H1 (cell line): Measurements from ENCODE around the gene PIGZ. TPM values are rescaled to one million over a fixed set of nuclear protein-coding genes. Genes with fewer than 3 reads are reported as not detected.

Source experiments
- CTCF ChIA-PET: fragments of 300-600 bp; sonication (Branson Sonifier 250); formaldehyde crosslinking; loops from one replicate; lab custom pipeline; 2021; ENCODE audit not compliant: partially characterized antibody; lab: Charles Lee
- POLR2A ChIA-PET: fragments of 300-600 bp; sonication (Branson Sonifier 250); formaldehyde crosslinking; loops from one replicate; lab custom pipeline; 2021; ENCODE audit warnings: inconsistent platforms; ENCODE audit not compliant: partially characterized antibody; lab: Charles Lee
- DNase-seq, 2 experiments: peaks; one replicate each; pipeline versions ENCODE4 v3.0.0 to v3.0.0-alpha.2; 2010 to 2022; ENCODE audit warnings: low spot score in 2 of 2, low read depth in 1 of 2, mixed read lengths in 1 of 2
- FAIRE-seq: peaks from 2 replicates; lab custom pipeline; 2011; peaks lifted over from hg19 to GRCh38; lab: Jason Lieb, UNC
- H2AFZ ChIP-seq: 2 replicates; pipeline ENCODE4 v1.8.1; 2012; ENCODE audit warnings: low read length, inconsistent platforms
- H2AK5ac ChIP-seq: 2 replicates; pipeline ENCODE4 v1.6.1; 2013; ENCODE audit warnings: low read depth, low read length
- H2BK120ac ChIP-seq: replicated peaks from 2 replicates; pipeline ENCODE3; 2013; ENCODE audit warnings: low read depth, low read length, inconsistent platforms
- H2BK12ac ChIP-seq: 2 replicates; pipeline ENCODE4 v1.6.1; 2013; ENCODE audit warnings: low read depth, low read length
- H2BK15ac ChIP-seq: 2 replicates; pipeline ENCODE4 v1.6.1; 2013; ENCODE audit warnings: low read length
- H2BK20ac ChIP-seq: 2 replicates; pipeline ENCODE4 v1.6.1; 2013; ENCODE audit warnings: low read length
- H2BK5ac ChIP-seq: 2 replicates; pipeline ENCODE4 v1.6.1; 2013; ENCODE audit warnings: low read depth, low read length
- H3K14ac ChIP-seq: 2 replicates; pipeline ENCODE4 v1.6.1; 2013; ENCODE audit warnings: inconsistent platforms; ENCODE audit not compliant: insufficient read length
- H3K18ac ChIP-seq: 2 replicates; pipeline ENCODE4 v1.6.1; 2013; ENCODE audit warnings: low read length; ENCODE audit errors: extremely low read depth
- H3K23ac ChIP-seq: 2 replicates; pipeline ENCODE4 v1.6.1; 2013; ENCODE audit warnings: inconsistent platforms; ENCODE audit not compliant: insufficient read length
- H3K23me2 ChIP-seq: 2 replicates; pipeline ENCODE4 v1.6.1; 2013; ENCODE audit warnings: low read depth, low read length
- H3K27ac ChIP-seq: 2 replicates; pipeline ENCODE4 v1.6.1; 2011; ENCODE audit warnings: low read depth, low read length, inconsistent platforms
- H3K27me3 ChIP-seq, 4 experiments: replicated peaks in 1 of 4; 1 replicate in 1 of 4; 2 replicates in 3 of 4; pipeline versions ENCODE4 v1.6.1 to v1.8.1; 2011 to 2013; ENCODE audit warnings: low read length in 3 of 4, mild to moderate bottlenecking in 3 of 4, inconsistent platforms in 2 of 4, mixed read lengths in 2 of 4, moderate library complexity in 1 of 4; ENCODE audit not compliant: control insufficient read depth in 3 of 4, insufficient read depth in 3 of 4; ENCODE audit errors: extremely low read depth in 1 of 4
- H3K36me3 ChIP-seq, 4 experiments: 2 replicates each; pipeline versions ENCODE4 v1.6.1 to v1.8.1; 2011 to 2013; ENCODE audit warnings: mild to moderate bottlenecking in 4 of 4, low read length in 3 of 4, moderate library complexity in 2 of 4, control low read depth in 1 of 4, inconsistent platforms in 1 of 4; ENCODE audit not compliant: insufficient read depth in 4 of 4, control insufficient read depth in 2 of 4
- H3K4ac ChIP-seq: replicated peaks from 2 replicates; pipeline ENCODE3; 2013; ENCODE audit warnings: low read length, low read depth, mixed read lengths, inconsistent platforms; ENCODE audit not compliant: insufficient read length
- H3K4me1 ChIP-seq, 4 experiments: replicated peaks in 1 of 4; 1 replicate in 1 of 4; 2 replicates in 3 of 4; pipeline versions ENCODE4 v1.6.1 to v1.8.1; 2011 to 2013; ENCODE audit warnings: low read length in 3 of 4, inconsistent platforms in 2 of 4, mixed read lengths in 1 of 4; ENCODE audit not compliant: insufficient read depth in 4 of 4, control insufficient read depth in 3 of 4
- H3K4me2 ChIP-seq, 2 experiments: 2 replicates each; pipeline versions ENCODE4 v1.6.1 to v1.8.1; 2011 to 2013; ENCODE audit warnings: low read depth in 2 of 2, low read length in 2 of 2, control low read depth in 1 of 2, inconsistent platforms in 1 of 2, mild to moderate bottlenecking in 1 of 2; ENCODE audit not compliant: insufficient read depth in 1 of 2
- H3K4me3 ChIP-seq, 4 experiments: fragments of 200-600, 300-600 bp in 1 of 4; sonication (generic), shearing (Covaris generic), sonication (Bioruptor Twin) in 1 of 4; 2 replicates each; pipeline versions ENCODE4 v1.5.1 to v1.8.1; 2011 to 2016; ENCODE audit warnings: low read length in 4 of 4, low read depth in 3 of 4, control low read depth in 2 of 4, inconsistent platforms in 2 of 4, mild to moderate bottlenecking in 2 of 4, mixed read lengths in 1 of 4, moderate library complexity in 1 of 4; ENCODE audit not compliant: insufficient read depth in 2 of 4; ENCODE audit errors: extremely low read depth in 1 of 4
- H3K56ac ChIP-seq: replicated peaks from 2 replicates; pipeline ENCODE3; 2013; ENCODE audit warnings: low read depth, mild to moderate bottlenecking, mixed read lengths, low read length, inconsistent platforms; ENCODE audit not compliant: insufficient read length
- H3K79me1 ChIP-seq: 2 replicates; pipeline ENCODE4 v1.6.1; 2013; ENCODE audit warnings: low read depth, low read length, control low read depth
- H3K79me2 ChIP-seq, 2 experiments: 2 replicates each; pipeline versions ENCODE4 v1.6.1 to v1.8.1; 2012 to 2013; ENCODE audit warnings: low read length in 2 of 2, mild to moderate bottlenecking in 2 of 2, inconsistent platforms in 1 of 2; ENCODE audit not compliant: insufficient read depth in 2 of 2, control insufficient read depth in 1 of 2
- H3K9ac ChIP-seq, 4 experiments: replicated peaks in 1 of 4; 1 replicate in 1 of 4; 2 replicates in 3 of 4; pipeline versions ENCODE4 v1.6.1 to v1.8.1; 2011 to 2013; ENCODE audit warnings: low read depth in 3 of 4, low read length in 3 of 4, control low read depth in 2 of 4, mild to moderate bottlenecking in 2 of 4, moderate library complexity in 2 of 4, inconsistent platforms in 1 of 4; ENCODE audit errors: extremely low read depth in 1 of 4
- H3K9me3 ChIP-seq, 2 experiments: 2 replicates each; pipeline versions ENCODE4 v1.6.1 to v1.8.1; 2012 to 2013; ENCODE audit warnings: mild to moderate bottlenecking in 2 of 2, moderate library complexity in 2 of 2, control low read depth in 1 of 2, inconsistent platforms in 1 of 2, low read depth in 1 of 2, low read length in 1 of 2, mixed read lengths in 1 of 2; ENCODE audit not compliant: insufficient read depth in 2 of 2
- H4K20me1 ChIP-seq, 2 experiments: replicated peaks in 1 of 2; 2 replicates each; pipeline versions ENCODE3 to v1.8.1; 2011 to 2013; ENCODE audit warnings: inconsistent platforms in 2 of 2, low read length in 2 of 2, mild to moderate bottlenecking in 1 of 2; ENCODE audit not compliant: insufficient read depth in 2 of 2, control insufficient read depth in 1 of 2
- H4K5ac ChIP-seq: 2 replicates; pipeline ENCODE4 v1.6.1; 2013; ENCODE audit warnings: low read length, low read depth, mixed read lengths, inconsistent platforms; ENCODE audit not compliant: insufficient read length
- H4K8ac ChIP-seq: 2 replicates; pipeline ENCODE4 v1.8.0; 2013; ENCODE audit warnings: mild to moderate bottlenecking, moderate library complexity, low read length, inconsistent platforms; ENCODE audit not compliant: insufficient read depth; ENCODE audit errors: extremely low read depth
- H4K91ac ChIP-seq: replicated peaks from 2 replicates; pipeline ENCODE3; 2013; ENCODE audit warnings: low read length, mixed read lengths, inconsistent platforms; ENCODE audit not compliant: insufficient read length
- KDM1A ChIP-seq: fragments of 200-600, 300-600 bp; sonication (generic); IDR thresholded peaks from 2 replicates; pipeline ENCODE4 v1.7.1; 2016; ENCODE audit warnings: mild to moderate bottlenecking, low read length, borderline replicate concordance
- KDM5A ChIP-seq: fragments of 200-600 bp; IDR thresholded peaks from 2 replicates; pipeline ENCODE4 v1.7.1; 2012; ENCODE audit warnings: mild to moderate bottlenecking, low read length, inconsistent platforms, mixed read lengths
- SP4 ChIP-seq: IDR thresholded peaks from 2 replicates; pipeline ENCODE4 v1.6.1; 2012; ENCODE audit warnings: low read length, inconsistent platforms
- WGBS, 2 experiments: shearing (Covaris generic) in 1 of 2; methylation state at CpG; one replicate each; pipeline versions ENCODE4 v1.1.6 to v1.1.7; 2013 to 2015; ENCODE audit warnings: low lambda C conversion rate in 2 of 2, mixed read lengths in 2 of 2, inconsistent platforms in 1 of 2, low coverage in 1 of 2, missing lambda C conversion rate in 1 of 2; ENCODE audit not compliant: insufficient replicate concordance in 2 of 2, insufficient coverage in 1 of 2, insufficient read length in 1 of 2; ENCODE audit errors: extremely low coverage in 1 of 2, missing lambda C conversion rate in 1 of 2; 5-methylcytosine and 5-hydroxymethylcytosine counted together
- polyA plus RNA-seq, 7 experiments: library from polyadenylated mRNA; depleted of rRNA in 3 of 7; stranded (reverse) in 5 of 7; unstranded in 2 of 7; fragments of >200 nt in 5 of 7; fragments of 200-250 nt in 2 of 7; gene quantifications; 1 replicate in 5 of 7; 2 replicates in 1 of 7; 4 replicates in 1 of 7; pipeline versions ENCODE4 v1.2.1 to v1.2.3, GENCODE V29; 2011 to 2013; ENCODE audit warnings: missing spikeins in 2 of 7, mixed read lengths in 2 of 7
- total RNA-seq: library from RNA; stranded (reverse); fragmentation: NEBNext Ultra II Directional; extraction: Animal tissue kit (Norgen Biotek cat#: 25700); gene quantifications from 2 replicates; pipeline ENCODE4 v1.2.1, GENCODE V29; 2021

PIGZ gene
- total and polyA plus RNA-seq, 2 of the 8 experiments (the other 6 are each of a cell fraction or from before 2014, with no cell fraction given): 0.32 TPM; not detected in 1

GRCh38 chr3:196942915-196943277, 25.7 kb downstream of the PIGZ start:
- no peak overlapping the region for H2AFZ ChIP-seq
- CTCF ChIA-PET: interaction anchor here (0.5 to 2.4 kb wide), 4 partner anchors 8 to 418 kb away, joined by 3 to 7 read pairs (median 4); no protein-coding TSS in a partner anchor

More at GRCh38 chr3:196942915-196943277, 25.7 kb downstream of the PIGZ start:
- POLR2A ChIA-PET: interaction anchor here (0.6 to 2.6 kb wide), 12 partner anchors 8 to 376 kb away, joined by 3 to 11 read pairs (median 6); partner anchors contain the start of gene SENP5
- DNase-seq (no peak), FAIRE-seq (no peak)
- H3K27me3 ChIP-seq: no peaks in the 10 kb centered on the region
- peak overlapping the region; percentile 66; the same call in 1 of the 2 replicates for H3K27ac ChIP-seq
- peak overlapping the region; percentile 78 to 99 (median 89) for H3K4me3 ChIP-seq
- H3K36me3 ChIP-seq: peaks cover 2 to 17% (median 11%) of the 10 kb centered on the region in 4 experiments
- TF ChIP-seq SP4 (no peak), KDM5A (peak; percentile 37; the same call in 1 of the 2 replicates), KDM1A (no peak)
- H2BK12ac ChIP-seq: no peak overlapping the region
- no peak overlapping the region for H2BK15ac ChIP-seq
- H3K23ac ChIP-seq: no peak overlapping the region
- no peak overlapping the region for H3K18ac ChIP-seq
- peaks cover 6% of the 10 kb centered on the region for H3K23me2 ChIP-seq
- 2% methylated on average over 25 of the region's 25 CpGs; no CpG with 5 or more reads in 1 of the 2 experiments for WGBS, 2 experiments
- peak overlapping the region; percentile 85 to 93 (median 92) for H3K9ac ChIP-seq
- H4K20me1 ChIP-seq: peaks cover 0 to 9% of the 10 kb centered on the region in 2 experiments
- H2BK5ac ChIP-seq: peak overlapping the region; percentile 72; the same call in 1 of the 2 replicates
- H3K14ac ChIP-seq: no peak overlapping the region
- peaks cover 17 to 47% of the 10 kb centered on the region in 2 experiments for H3K79me2 ChIP-seq
- peak overlapping the region; percentile 56 for H4K5ac ChIP-seq
- peaks cover 3 to 8% (median 4%) of the 10 kb centered on the region in 4 experiments for H3K4me1 ChIP-seq
- H3K9me3 ChIP-seq: no peaks in the 10 kb centered on the region
- peaks cover 9% of the 10 kb centered on the region; the same call in 1 of the 2 replicates for H3K79me1 ChIP-seq
- no peak overlapping the region for H4K91ac ChIP-seq
- H3K4me2 ChIP-seq: peak overlapping the region; percentile 85 to 92
- H2AK5ac ChIP-seq: no peak overlapping the region
- peak overlapping the region; percentile 93; the same call in 1 of the 2 replicates for H4K8ac ChIP-seq
- H2BK20ac ChIP-seq: no peak overlapping the region
- H3K56ac ChIP-seq: peak overlapping the region; percentile 49
- H3K4ac ChIP-seq: peak overlapping the region; percentile 66
- no peak overlapping the region for H2BK120ac ChIP-seq
